ENCODE results near the gene AKAP9. TPM values are rescaled to one million over a fixed set of nuclear protein-coding genes. Genes with fewer than 3 reads are reported as not detected.

AKAP9 gene
- total RNA-seq, 6 experiments from 2014 or later = 30.9 to 63.7 (median 40.5) TPM

- TF ChIP-seq POLR2A (IDR thresholded peaks at IDR 0.05) (no peak), CTCF (IDR thresholded peaks at IDR 0.05) (no peak)
- intact Hi-C loops (cut with DNase I) = no loop called here
- Histone ChIP-seq H3K4me1 (peaks cover 0 to 50% (median 4%) of the 10 kb centered on the region in 4 donors), H3K27me3 (no peaks in the 10 kb centered on the region), H3K27ac (no peak overlapping the region), H3K4me3 (no peak overlapping the region), H3K36me3 (peaks cover 0 to under 1% (median 0%) of the 10 kb centered on the region in 4 donors), H3K9me3 (no peaks in the 10 kb centered on the region)
- whole genome bisulfite sequencing (ENCODE audit: insufficient coverage, low coverage, low lambda C conversion rate, missing lambda C conversion rate) = 89% methylated on average over 5 of the region's 5 CpGs
- peak in 3 of 4 donors; percentile 20 to 53 (median 46) for ATAC-seq
- DNase-seq = no peak
Observed at GRCh38 chr7:92061154-92061553, 120.5 kb downstream of the AKAP9 start.

DNA sequence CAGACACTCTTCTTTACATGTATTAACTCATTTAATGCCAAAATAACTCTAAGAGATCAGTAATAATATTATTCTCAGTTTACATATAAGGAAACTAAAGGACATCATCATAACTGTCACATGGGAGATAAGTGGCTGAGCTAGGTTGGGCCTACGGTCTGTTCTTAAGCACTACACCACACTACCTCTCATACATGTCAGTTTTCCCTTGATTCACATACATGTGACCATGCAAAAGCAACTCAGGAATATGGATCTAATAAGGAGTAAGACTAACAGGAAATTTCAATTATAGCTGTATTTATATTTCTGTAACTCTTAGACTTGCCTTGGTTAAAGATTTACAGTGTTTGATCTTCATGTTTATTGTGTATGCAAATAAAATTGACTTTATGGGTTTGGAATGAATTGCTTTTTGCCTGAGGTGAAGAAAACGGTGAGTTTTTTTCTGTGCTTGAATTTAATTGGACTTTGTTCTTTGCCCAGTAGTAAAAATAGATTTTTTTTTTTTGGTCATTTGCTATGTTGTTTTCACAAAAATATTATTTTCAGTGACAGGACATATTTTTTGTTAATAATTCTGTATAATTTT is 123.9 kb downstream of the AKAP9 start:
- Histone ChIP-seq H3K4me1 (peaks cover 0 to 16% (median 4%) of the 10 kb centered on the region in 4 donors), H3K4me3 (no peak overlapping the region), H3K9me3 (no peaks in the 10 kb centered on the region), H3K27ac (peak overlapping the region in 2 of 3 donors; percentile 6 to 11), H3K27me3 (no peaks in the 10 kb centered on the region), H3K36me3 (peaks cover 0 to 12% (median 5%) of the 10 kb centered on the region in 4 donors)
- ATAC-seq (peak; percentile 65 to 79 (median 76)), DNase-seq (no peak)
- intact Hi-C loops (cut with DNase I) = no loop called here
- TF ChIP-seq POLR2A (IDR thresholded peaks at IDR 0.05) = no peak
- no peak for TF ChIP-seq CTCF (IDR thresholded peaks at IDR 0.05)
- 37% methylated on average over 2 of the region's 2 CpGs for WGBS (ENCODE audit: insufficient coverage, low coverage, low lambda C conversion rate, missing lambda C conversion rate)

- Histone ChIP-seq H3K36me3 (peaks cover 0 to 20% (median 12%) of the 10 kb centered on the region in 4 donors), H3K4me1 (no peaks in the 10 kb centered on the region), H3K27me3 (no peaks in the 10 kb centered on the region), H3K9me3 (no peaks in the 10 kb centered on the region), H3K27ac (peak overlapping the region in 1 of 3 donors; percentile 9), H3K4me3 (no peak overlapping the region)
- DNase-seq (no peak), ATAC-seq (peak in 3 of 4 donors; percentile 38 to 89 (median 72))
- intact Hi-C loops (cut with DNase I) = no loop called here
- WGBS (ENCODE audit: insufficient coverage, low coverage, low lambda C conversion rate, missing lambda C conversion rate) = 74% methylated on average over 5 of the region's 5 CpGs
- no peak for TF ChIP-seq POLR2A (IDR thresholded peaks at IDR 0.05)
- no peak for TF ChIP-seq CTCF (IDR thresholded peaks at IDR 0.05)
Observed at GRCh38 chr7:92071032-92071431, 130.4 kb downstream of the AKAP9 start.

- H3K27ac ChIP-seq = no peak overlapping the region
- no peak for ATAC-seq
- DNase-seq = no peak
- H3K4me3 ChIP-seq = no peak overlapping the region
- intact Hi-C loops (cut with DNase I) = no loop called here
- no peaks in the 10 kb centered on the region for H3K27me3 ChIP-seq
- H3K36me3 ChIP-seq = peaks cover 0 to 18% (median 6%) of the 10 kb centered on the region in 4 donors
- no peaks in the 10 kb centered on the region for H3K9me3 ChIP-seq
- no peaks in the 10 kb centered on the region for H3K4me1 ChIP-seq
- TF ChIP-seq POLR2A (IDR thresholded peaks at IDR 0.05) (no peak), CTCF (IDR thresholded peaks at IDR 0.05) (no peak)
- whole genome bisulfite sequencing (ENCODE audit: insufficient coverage, low coverage, low lambda C conversion rate, missing lambda C conversion rate) = 93% methylated on average over 1 of the region's 1 CpG
Observed at GRCh38 chr7:92072121-92072520, 131.5 kb downstream of the AKAP9 start.
